GM12892 (cell line): ENCODE results near the gene TAF11.
"Not testable (repeated sequence)": the region's sequence is repeated elsewhere in the genome, so short reads cannot be mapped to it uniquely, and the experiment has no call there.

Experiments
- POLR2A ChIP-seq: IDR thresholded peaks from 2 replicates; pipeline ENCODE4 v1.6.1; 2011; ENCODE audit warnings: low read depth, low read length, control low read depth
- POLR2AphosphoS5 ChIP-seq: IDR thresholded peaks from 2 replicates; pipeline ENCODE4 v1.6.1; 2011; ENCODE audit warnings: low read depth, low read length, control low read depth
- TAF1 ChIP-seq: IDR thresholded peaks from 2 replicates; pipeline ENCODE4 v1.6.1; 2011; ENCODE audit warnings: low read depth, mild to moderate bottlenecking, control low read depth, low read length, borderline replicate concordance

GRCh38 chr6:34899748-34900147, 11.9 kb upstream of the TAF11 start:
- TF ChIP-seq POLR2AphosphoS5, POLR2A, TAF1: not testable (repeated sequence)
